Tibial artery (tissue), 4 donors: ENCODE results near the gene RBMS3.
A peak's percentile ranks its signal among the peaks of the same experiment; 100 is the strongest.

ENCODE experiments used
- DNase-seq, 2 donors: peaks; one replicate each; pipeline ENCODE4 v3.0.0-alpha.2; 2019
- H3K27ac ChIP-seq, 2 donors: fragments of 200-600 bp; sonication (generic) in 1 of 2; 1 replicate in 1 of 2; 2 replicates in 1 of 2; pipeline ENCODE4 v1.5.1; 2018 to 2019; ENCODE audit warnings: mild to moderate bottlenecking in 1 of 2
- H3K27me3 ChIP-seq, 2 donors: fragments of 200-600 bp; sonication (generic) in 1 of 2; one replicate each; pipeline versions ENCODE4 v1.5.1 to v1.6.0; 2016 to 2019
- H3K36me3 ChIP-seq, 3 donors: fragments of 200-600 bp; sonication (generic) in 2 of 3; one replicate each; pipeline ENCODE4 v1.5.1; 2016 to 2019; ENCODE audit warnings: mild to moderate bottlenecking in 2 of 3
- H3K4me1 ChIP-seq, 4 donors: fragments of 200-600 bp; sonication (generic) in 2 of 4; 1 replicate in 3 of 4; 2 replicates in 1 of 4; pipeline ENCODE4 v1.5.1; 2016 to 2019
- H3K4me3 ChIP-seq, 2 donors: fragments of 200-600 bp; sonication (generic) in 1 of 2; 1 replicate in 1 of 2; 2 replicates in 1 of 2; pipeline ENCODE4 v1.5.1; 2018 to 2019; ENCODE audit warnings: mild to moderate bottlenecking in 2 of 2
- H3K9me3 ChIP-seq, 3 donors: fragments of 200-600 bp; sonication (generic) in 1 of 3; one replicate each; pipeline ENCODE4 v1.5.1; 2016 to 2019
- CTCF ChIP-seq, 2 experiments: fragments of 200-600 bp in 1 of 2; fragments of 450-650 bp in 1 of 2; IDR thresholded peaks; one replicate each; pipeline ENCODE4 v1.5.1; 2017 to 2019; ENCODE audit warnings: antibody characterized with exemption in 2 of 2, mild to moderate bottlenecking in 1 of 2, moderate library complexity in 1 of 2
- intact Hi-C: fragments of 100-400 bp; cut with DNase I; formaldehyde crosslinking; loops from one replicate; pipeline ENCODE4 v1.15.0; 2023; ENCODE audit warnings: low total_unique reads

Gene RBMS3

DNA sequence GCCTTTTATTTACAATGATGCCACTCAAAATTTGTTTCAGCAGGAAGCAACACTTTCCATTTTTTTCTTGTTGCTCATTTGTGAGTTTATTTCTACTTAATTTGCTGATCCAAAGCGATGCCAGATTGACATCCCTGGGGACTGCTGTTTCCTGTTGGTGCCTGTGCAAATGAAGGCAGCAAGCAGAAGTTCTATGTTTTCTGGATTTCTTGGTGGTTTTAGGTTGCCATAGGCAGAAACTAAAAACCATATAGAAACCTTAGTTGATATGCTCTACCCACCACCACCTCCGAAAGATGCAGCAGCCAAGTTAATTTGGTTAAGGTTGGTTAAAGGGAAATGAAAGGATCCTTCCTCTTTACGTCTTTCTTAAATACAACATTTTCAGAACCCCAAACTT lies 356.2 kb downstream of the RBMS3 start:
- DNase-seq = no peak
- Histone ChIP-seq H3K9me3 (peaks cover 0 to 6% (median 0%) of the 10 kb centered on the region in 3 donors), H3K27me3 (no peaks in the 10 kb centered on the region), H3K4me3 (no peak overlapping the region), H3K36me3 (peaks cover 0 to 7% (median 0%) of the 10 kb centered on the region in 3 donors), H3K4me1 (peaks cover 0 to 26% (median 3%) of the 10 kb centered on the region in 4 donors), H3K27ac (no peak overlapping the region)
- intact Hi-C loops = no loop called here
- no peak for TF ChIP-seq CTCF (IDR thresholded peaks at IDR 0.05)

GRCh38 chr3:29639578-29640290 lies 358.9 kb downstream of the RBMS3 start:
- no peak for TF ChIP-seq CTCF (IDR thresholded peaks at IDR 0.05)
- Histone ChIP-seq H3K4me3 (no peak overlapping the region), H3K27ac (no peak overlapping the region), H3K4me1 (peaks cover 0 to 41% (median 7%) of the 10 kb centered on the region in 4 donors), H3K36me3 (peaks cover 0 to 7% (median 0%) of the 10 kb centered on the region in 3 donors), H3K27me3 (no peaks in the 10 kb centered on the region), H3K9me3 (peaks cover 0 to 6% (median 0%) of the 10 kb centered on the region in 3 donors)
- intact Hi-C loops = no loop called here
- DNase-seq = no peak

DNA sequence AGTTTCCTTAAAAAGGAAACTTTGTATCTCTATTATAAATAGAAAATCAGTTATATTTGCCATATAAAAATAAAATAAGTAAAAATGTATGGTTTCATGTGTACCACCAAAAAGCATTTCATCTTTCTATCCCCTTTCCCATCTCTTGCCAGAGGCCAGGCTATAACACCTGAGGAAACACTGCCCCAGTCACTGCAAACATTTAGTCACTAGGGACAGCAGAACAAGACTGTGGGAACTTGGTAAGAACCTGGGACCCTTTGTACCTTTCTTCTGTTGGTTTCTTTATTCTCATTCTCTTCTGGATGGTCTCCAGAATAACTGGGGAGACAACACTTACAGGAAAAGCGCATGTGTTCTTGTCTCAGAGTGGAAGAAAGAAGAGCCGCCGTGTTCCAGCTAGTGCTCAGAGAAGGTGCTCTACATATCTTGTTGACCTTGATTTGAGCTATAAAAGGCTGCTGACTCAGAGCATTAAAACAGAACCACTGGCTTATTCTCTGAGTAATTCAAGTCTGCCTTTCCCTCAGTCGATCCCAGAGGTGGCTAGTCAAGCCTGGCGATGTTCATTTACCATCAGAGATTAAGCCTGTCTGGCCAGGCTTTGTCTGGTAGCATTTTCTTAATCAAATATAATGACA lies 361.6 kb downstream of the RBMS3 start:
- H3K36me3 ChIP-seq = no peaks in the 10 kb centered on the region
- H3K9me3 ChIP-seq = no peaks in the 10 kb centered on the region
- intact Hi-C loops = no loop called here
- no peak for TF ChIP-seq CTCF (IDR thresholded peaks at IDR 0.05)
- H3K27ac ChIP-seq = peak overlapping the region; percentile 14 to 31
- DNase-seq = no peak
- peaks cover 0 to 35% (median 9%) of the 10 kb centered on the region in 4 donors for H3K4me1 ChIP-seq
- no peaks in the 10 kb centered on the region for H3K27me3 ChIP-seq
- H3K4me3 ChIP-seq = no peak overlapping the region

DNA sequence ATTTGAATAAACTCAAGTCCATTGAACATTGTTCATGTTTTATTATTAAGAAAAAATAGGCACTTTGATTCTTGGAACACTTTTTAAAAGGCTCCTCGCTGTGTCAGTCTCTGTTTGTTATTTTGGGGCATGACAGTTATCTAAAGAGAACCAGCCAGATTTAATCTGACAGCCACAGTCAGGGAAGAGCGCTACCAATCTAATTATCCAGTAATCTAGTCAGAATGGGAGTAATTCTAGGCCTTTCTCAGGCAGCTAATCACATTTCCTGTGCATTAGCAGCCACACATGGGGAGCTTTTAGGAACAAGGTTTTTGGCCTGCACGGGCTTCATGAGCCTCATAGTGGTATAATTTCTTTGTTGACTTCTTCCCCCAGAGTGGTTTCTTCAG lies 362.2 kb downstream of the RBMS3 start:
- Histone ChIP-seq H3K27ac (peak overlapping the region; percentile 14 to 31), H3K4me3 (no peak overlapping the region), H3K36me3 (no peaks in the 10 kb centered on the region), H3K9me3 (no peaks in the 10 kb centered on the region), H3K4me1 (peaks cover 0 to 35% (median 9%) of the 10 kb centered on the region in 4 donors), H3K27me3 (no peaks in the 10 kb centered on the region)
- intact Hi-C loops = no loop called here
- no peak for TF ChIP-seq CTCF (IDR thresholded peaks at IDR 0.05)
- DNase-seq = no peak

GRCh38 chr3:29644261-29644660 lies 363.4 kb downstream of the RBMS3 start:
- Histone ChIP-seq H3K36me3 (no peaks in the 10 kb centered on the region), H3K4me3 (no peak overlapping the region), H3K9me3 (no peaks in the 10 kb centered on the region), H3K27ac (no peak overlapping the region), H3K4me1 (peaks cover 0 to 32% (median 9%) of the 10 kb centered on the region in 4 donors), H3K27me3 (no peaks in the 10 kb centered on the region)
- intact Hi-C loops = no loop called here
- no peak for TF ChIP-seq CTCF (IDR thresholded peaks at IDR 0.05)
- no peak for DNase-seq
